Endothelial cell of umbilical vein (primary cell): Measurements from ENCODE around the gene AGAP5. TPM values are rescaled to one million over a fixed set of nuclear protein-coding genes. Genes with fewer than 3 reads are reported as not detected.
"Not testable (repeated sequence)": the region's sequence is repeated elsewhere in the genome, so short reads cannot be mapped to it uniquely, and the experiment has no call there.

ENCODE experiments used
- Bru-seq: library from RNA; stranded (reverse); fragments of 400-500 nt; gene quantifications from one replicate; lab custom pipeline; 2021; lab: Mats Ljungman, UMichigan
- BruChase-seq, 2 experiments: library from RNA; stranded (reverse); fragments of 400-500 nt; gene quantifications; one replicate each; lab custom pipeline; 2021; lab: Mats Ljungman, UMichigan
- BruUV-seq: library from RNA; stranded (reverse); fragments of 400-500 nt; replicated peaks from 2 replicates; lab custom pipeline; 2021; lab: Mats Ljungman, UMichigan
- CTCF ChIA-PET: fragments of 300-600, 350-600 bp; sonication (Branson Sonifier 250); formaldehyde crosslinking; loops from one replicate; lab custom pipeline; 2021; ENCODE audit warnings: antibody characterized with exemption, inconsistent platforms; lab: Charles Lee
- POLR2A ChIA-PET: fragments of 300-600, 350-600 bp; sonication (Branson Sonifier 250); formaldehyde crosslinking; loops from one replicate; lab custom pipeline; 2021; ENCODE audit warnings: antibody characterized with exemption, inconsistent platforms; lab: Charles Lee
- DNase-seq: peaks from one replicate; pipeline ENCODE4 v3.0.0-alpha.2; 2011; ENCODE audit warnings: low read depth, low spot score
- FAIRE-seq: peaks from 2 replicates; lab custom pipeline; 2011; peaks lifted over from hg19 to GRCh38; lab: Jason Lieb, UNC
- H2AFZ ChIP-seq: 2 replicates; pipeline ENCODE4 v1.6.0; 2012; ENCODE audit warnings: low read depth, low read length, control low read depth, inconsistent platforms
- H3K27ac ChIP-seq: 2 replicates; pipeline ENCODE4 v1.5.1; 2011; ENCODE audit warnings: low read depth, mild to moderate bottlenecking, control low read depth, low read length, moderate library complexity; ENCODE audit not compliant: insufficient read depth
- H3K27me3 ChIP-seq, 2 experiments: 2 replicates each; pipeline versions ENCODE4 v1.6.0 to v1.6.1; 2011; ENCODE audit warnings: low read length in 2 of 2, mixed read lengths in 1 of 2; ENCODE audit not compliant: control insufficient read depth in 2 of 2, insufficient read depth in 2 of 2
- H3K36me3 ChIP-seq, 2 experiments: 2 replicates in 1 of 2; 3 replicates in 1 of 2; pipeline ENCODE4 v1.5.1; 2011; ENCODE audit warnings: low read length in 2 of 2, mild to moderate bottlenecking in 1 of 2, moderate library complexity in 1 of 2; ENCODE audit not compliant: control insufficient read depth in 2 of 2, insufficient read depth in 2 of 2; ENCODE audit errors: extremely low read depth in 1 of 2
- H3K4me1 ChIP-seq: 3 replicates; pipeline ENCODE4 v1.5.1; 2011; ENCODE audit warnings: mild to moderate bottlenecking, low read length; ENCODE audit not compliant: control insufficient read depth, insufficient read depth; ENCODE audit errors: extremely low read depth
- H3K4me2 ChIP-seq: 2 replicates; pipeline ENCODE4 v1.6.1; 2011; ENCODE audit warnings: low read length, control low read depth, mixed read lengths; ENCODE audit not compliant: insufficient read depth
- H3K4me3 ChIP-seq, 3 experiments: fragments of 200-600 bp in 1 of 3; sonication (generic), shearing (Covaris generic) in 1 of 3; replicated peaks in 1 of 3; 2 replicates each; pipeline ENCODE4 v1.5.1; 2011 to 2016; ENCODE audit warnings: control low read depth in 3 of 3, low read length in 3 of 3, mild to moderate bottlenecking in 2 of 3, inconsistent platforms in 1 of 3, low read depth in 1 of 3, moderate library complexity in 1 of 3; ENCODE audit not compliant: insufficient read depth in 1 of 3
- H3K79me2 ChIP-seq: 2 replicates; pipeline ENCODE4 v1.6.0; 2012; ENCODE audit warnings: low read length, inconsistent platforms; ENCODE audit not compliant: control insufficient read depth, insufficient read depth
- H3K9ac ChIP-seq: replicated peaks from 2 replicates; pipeline ENCODE3; 2011; ENCODE audit warnings: low read length, control low read depth; ENCODE audit not compliant: insufficient read depth; ENCODE audit errors: extremely low read depth
- H3K9me1 ChIP-seq: replicated peaks from 3 replicates; pipeline ENCODE4 v1.6.0; 2011; ENCODE audit warnings: mild to moderate bottlenecking, low read length; ENCODE audit not compliant: control insufficient read depth, insufficient read depth; ENCODE audit errors: extremely low read depth
- H3K9me3 ChIP-seq: replicated peaks from 2 replicates; pipeline ENCODE4 v1.5.1; 2012; ENCODE audit warnings: low read length, inconsistent platforms; ENCODE audit not compliant: control insufficient read depth, insufficient read depth
- H4K20me1 ChIP-seq: replicated peaks from 2 replicates; pipeline ENCODE3; 2011; ENCODE audit warnings: mild to moderate bottlenecking, low read length; ENCODE audit not compliant: control insufficient read depth, insufficient read depth; ENCODE audit errors: extremely low read depth
- EZH2 ChIP-seq: IDR thresholded peaks from 2 replicates; pipeline ENCODE4 v1.6.1; 2012; ENCODE audit warnings: borderline replicate concordance, low read depth, mild to moderate bottlenecking, moderate library complexity, low read length, inconsistent platforms; ENCODE audit not compliant: severe bottlenecking
- FOS ChIP-seq: IDR thresholded peaks from 2 replicates; pipeline ENCODE4 v1.6.1; 2011; ENCODE audit warnings: mild to moderate bottlenecking, low read length, moderate library complexity, borderline replicate concordance; ENCODE audit not compliant: insufficient read depth
- GATA2 ChIP-seq: IDR thresholded peaks from 2 replicates; pipeline ENCODE4 v1.7.0; 2011; ENCODE audit warnings: low read depth, mild to moderate bottlenecking, moderate library complexity, mixed read lengths, low read length; ENCODE audit not compliant: insufficient read length, insufficient read depth
- MAX ChIP-seq: IDR thresholded peaks from 2 replicates; pipeline ENCODE4 v1.6.1; 2011; ENCODE audit not compliant: insufficient read depth, insufficient read length
- MYC ChIP-seq: IDR thresholded peaks from one replicate; pipeline ENCODE4 v1.6.1; 2011; ENCODE audit warnings: mild to moderate bottlenecking, low read depth, low read length
- POLR2A ChIP-seq: IDR thresholded peaks from 2 replicates; pipeline ENCODE4 v1.6.1; 2012; ENCODE audit warnings: low read depth, mild to moderate bottlenecking, control low read depth, low read length
- POLR2AphosphoS5 ChIP-seq: IDR thresholded peaks from 2 replicates; pipeline ENCODE4 v1.6.1; 2012; ENCODE audit warnings: low read depth, mild to moderate bottlenecking, control low read depth, low read length, moderate library complexity; ENCODE audit not compliant: insufficient read depth
- dilution Hi-C: fragments of 300-500 bp; cut with MboI; formaldehyde crosslinking; loops from one replicate; pipeline ENCODE4 v1.15.0; 2019; ENCODE audit warnings: low sequenced_read_pairs; ENCODE audit not compliant: extremely low pct_ligation_motif_present
- intact Hi-C: fragments of 100-400 bp; cut with micrococcal nuclease; formaldehyde crosslinking; loops from one replicate; pipeline ENCODE4 v1.10.0; 2022
- long read RNA-seq: library from polyadenylated mRNA; stranded (forward); transcript quantifications from one replicate; pipeline ENCODE4 v2.0.0, GENCODE V29; 2021
- polyA minus RNA-seq, 3 experiments: library from RNA; depleted of rRNA, polyadenylated mRNA; stranded (reverse); fragments of >200 nt; gene quantifications; 1 replicate in 1 of 3; 2 replicates in 2 of 3; pipeline ENCODE4 v1.2.3, GENCODE V29; 2011
- polyA plus RNA-seq, 4 experiments: library from polyadenylated mRNA; depleted of rRNA in 3 of 4; stranded (reverse) in 3 of 4; unstranded in 1 of 4; fragments of >200 nt; gene quantifications; 2 replicates each; pipeline versions ENCODE4 v1.2.1 to v1.2.3, GENCODE V29; 2011 to 2012; ENCODE audit warnings: missing spikeins in 1 of 4
- total RNA-seq: library from RNA; stranded (reverse); gene quantifications from 2 replicates; pipeline ENCODE4 v1.2.3, GENCODE V29; 2021

The AGAP5 gene
- total RNA-seq (6.9 and 7.7 TPM in 2 replicates), polyA plus RNA-seq (4.4 and 4.9 TPM in 2 replicates), polyA minus RNA-seq (5.1 and 5.9 TPM in 2 replicates), Bru-seq, nascent RNA (percentile 50 among the genes with signal in this experiment), BruChase-seq, experiment 1, labeled RNA remaining after a 6-hour chase (percentile 87 among the genes with signal in this experiment), BruChase-seq, experiment 2, labeled RNA remaining after a 2-hour chase (percentile 63 among the genes with signal in this experiment)
- polyA plus RNA-seq (2011; cell fraction: cytosol; rRNA removed) = 1.5 and 2.4 TPM in 2 replicates
- polyA plus RNA-seq (2011; cell fraction: nucleus; rRNA removed) = 26.4 and 29.3 TPM in 2 replicates
- 2.2 and 3.1 TPM in 2 replicates for polyA plus RNA-seq (2012)
- 2.5 TPM for polyA minus RNA-seq (2011; cell fraction: cytosol; rRNA and poly(A)+ RNA removed)
- polyA minus RNA-seq (2011; cell fraction: nucleus; rRNA and poly(A)+ RNA removed) = 7.1 and 10.6 TPM in 2 replicates
- long read RNA-seq = 0 reads

GRCh38 chr10:73697675-73698159 is at the start of gene AGAP5:
TSS of gene AGAP5 (minus strand) at chr10:73698109. CDS start at chr10:73697755, 354 bp downstream.
- not testable (repeated sequence) for H3K9me1 ChIP-seq

GRCh38 chr10:73746721-73747120 is 48.8 kb upstream of the AGAP5 start:
- peaks cover 11 to 12% of the 10 kb centered on the region in 2 experiments for H3K36me3 ChIP-seq
- H3K79me2 ChIP-seq = peaks cover 51% of the 10 kb centered on the region
- DNase-seq (no peak), FAIRE-seq (no peak)
- H3K4me1 ChIP-seq = peaks cover 17% of the 10 kb centered on the region
- dilution Hi-C loops = no loop called here
- ChIA-PET CTCF (no interaction called here), POLR2A (no interaction called here)
- no peak for TF ChIP-seq GATA2
- TF ChIP-seq POLR2A = no peak
- TF ChIP-seq FOS = no peak
- no peak for TF ChIP-seq MYC
- TF ChIP-seq POLR2AphosphoS5 = no peak
- TF ChIP-seq MAX = no peak
- no peak for TF ChIP-seq EZH2
- H2AFZ ChIP-seq = no peak overlapping the region
- no peak overlapping the region for H3K27ac ChIP-seq
- H4K20me1 ChIP-seq = no peaks in the 10 kb centered on the region
- no TSS peak for BruUV-seq
- intact Hi-C loops = no loop called here
- no peaks in the 10 kb centered on the region for H3K27me3 ChIP-seq
- no peaks in the 10 kb centered on the region for H3K9me3 ChIP-seq
- H3K9ac ChIP-seq = no peak overlapping the region
- no peak overlapping the region for H3K4me3 ChIP-seq
- no peak overlapping the region for H3K4me2 ChIP-seq
- no peaks in the 10 kb centered on the region for H3K9me1 ChIP-seq

More at GRCh38 chr10:73697675-73698159, at the start of gene AGAP5:
- H4K20me1 ChIP-seq, H2AFZ ChIP-seq, BruUV-seq, H3K9me3 ChIP-seq, intact Hi-C loops, H3K4me3 ChIP-seq, H3K9ac ChIP-seq, DNase-seq, POLR2A ChIA-PET, H3K27me3 ChIP-seq, FAIRE-seq, H3K4me1 ChIP-seq, H3K36me3 ChIP-seq, H3K27ac ChIP-seq, H3K79me2 ChIP-seq, H3K4me2 ChIP-seq, dilution Hi-C loops, CTCF ChIA-PET: not testable (repeated sequence)
